Ramos (cell line): ENCODE results near the gene DACT3.

Source experiments
- in situ Hi-C: fragments of 300-500 bp; cut with MboI; formaldehyde crosslinking; loops from one replicate; pipeline ENCODE4 v1.14.3; 2022; ENCODE audit warnings: low sequenced_read_pairs; ENCODE audit not compliant: unreplicated experiment

DACT3 gene

GRCh38 chr19:46617601-46618000, 43.4 kb downstream of the DACT3 start:
- in situ Hi-C loops, result no loop called here

GRCh38 chr19:46616631-46617322, 44.2 kb downstream of the DACT3 start:
- in situ Hi-C loops, result no loop called here

GRCh38 chr19:46615966-46616365, 45.0 kb downstream of the DACT3 start:
- in situ Hi-C loops, result no loop called here

GRCh38 chr19:46614114-46614722, 46.8 kb downstream of the DACT3 start:
- in situ Hi-C loops, result loop anchor here (5.0 kb wide), 1 partner anchor 48 kb away; the partner anchor contains the start of gene DACT3

- in situ Hi-C loops, result loop anchor here (5.0 kb wide), 1 partner anchor 49 kb away; the partner anchor contains the start of gene DACT3
Observed at GRCh38 chr19:46613525-46613924, 47.5 kb downstream of the DACT3 start.

GRCh38 chr19:46611776-46612175, 49.2 kb downstream of the DACT3 start:
- in situ Hi-C loops, result loop anchor here (5.0 kb wide), 1 partner anchor 51 kb away; the partner anchor contains the start of gene DACT3

GRCh38 chr19:46610851-46611770, 49.9 kb downstream of the DACT3 start:
- in situ Hi-C loops, result loop anchor here (5.0 kb wide), 1 partner anchor 51 kb away; the partner anchor contains the start of gene DACT3

GRCh38 chr19:46610413-46610775, 50.6 kb downstream of the DACT3 start:
- in situ Hi-C loops, result loop anchor here (5.0 kb wide), 1 partner anchor 52 kb away; the partner anchor contains the start of gene DACT3

- in situ Hi-C loops, result loop anchor here (5.0 kb wide), 1 partner anchor 53 kb away; the partner anchor contains the start of gene DACT3
Observed at GRCh38 chr19:46609511-46610412, 51.2 kb downstream of the DACT3 start.

- in situ Hi-C loops, result no loop called here
Observed at GRCh38 chr19:46608581-46609345, 52.2 kb downstream of the DACT3 start.

GRCh38 chr19:46608178-46608577, 52.8 kb downstream of the DACT3 start:
- in situ Hi-C loops, result no loop called here

GRCh38 chr19:46607448-46607841, 53.5 kb downstream of the DACT3 start:
- in situ Hi-C loops, result no loop called here

GRCh38 chr19:46606681-46607447, 54.1 kb downstream of the DACT3 start:
- in situ Hi-C loops, result no loop called here

- in situ Hi-C loops, result no loop called here
Observed at GRCh38 chr19:46606019-46606418, 55.0 kb downstream of the DACT3 start.

GRCh38 chr19:46605356-46605821, 55.6 kb downstream of the DACT3 start:
- in situ Hi-C loops, result no loop called here

GRCh38 chr19:46604781-46605355, 56.1 kb downstream of the DACT3 start:
- in situ Hi-C loops, result no loop called here

GRCh38 chr19:46603752-46604231, 57.2 kb downstream of the DACT3 start:
- in situ Hi-C loops, result no loop called here
